ENCODE data around the gene SDK2. TPM values are rescaled to one million over a fixed set of nuclear protein-coding genes. Genes with fewer than 3 reads are reported as not detected.
A peak's percentile ranks its signal among the peaks of the same experiment; 100 is the strongest.

SDK2 gene
- polyA plus RNA-seq, 2 of the 4 experiments (the other 2 are of a cell fraction): 0.36 to 0.57 TPM

DNA sequence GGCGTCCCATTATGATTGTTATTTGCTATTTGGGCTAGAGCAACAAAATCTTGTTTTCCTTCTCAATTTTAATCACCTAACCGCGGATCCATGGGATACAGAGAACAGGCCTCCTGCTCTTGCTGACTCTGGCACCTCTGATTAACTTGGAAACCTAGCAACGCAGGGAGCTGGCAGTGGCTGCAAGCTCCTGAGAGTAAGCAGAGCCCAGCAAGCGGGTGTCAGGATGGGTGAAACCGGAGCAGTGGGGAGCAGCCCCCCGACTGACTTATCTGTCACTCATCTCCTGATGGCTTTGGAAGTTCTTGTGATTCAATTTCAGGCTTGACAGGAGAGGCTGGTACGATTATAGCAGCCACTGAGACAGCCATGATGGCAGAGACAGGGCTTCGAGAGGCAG lies 286.9 kb downstream of the SDK2 start:
- POLR2A ChIA-PET: no interaction called here
- ATAC-seq (no peak), DNase-seq (ENCODE audit: low read depth in 1 of 2, low spot score in 1 of 2) (no peak), FAIRE-seq (no peak)
- 80% methylated on average over 9 of the region's 9 CpGs for WGBS (ENCODE audit: missing lambda C conversion rate)
- no peak overlapping the region for H3K4me2 ChIP-seq
- no peaks in the 10 kb centered on the region for H3K9me3 ChIP-seq
- no peak overlapping the region for H3K27ac ChIP-seq
- no peak for TF ChIP-seq TP53 (CRISPR knock-in tag; IDR thresholded peaks at IDR 0.05)
- TF ChIP-seq ZFP36 (IDR thresholded peaks at IDR 0.05; ENCODE audit: borderline replicate concordance, partially characterized antibody): no peak
- no peak for TF ChIP-seq CHD4 (IDR thresholded peaks at IDR 0.05; ENCODE audit: borderline replicate concordance)
- TF ChIP-seq RFX5 (IDR thresholded peaks at IDR 0.05): no peak
- TF ChIP-seq HOXB5 (CRISPR knock-in tag; IDR thresholded peaks at IDR 0.05): no peak
- no peak for TF ChIP-seq ZC3H11A (IDR thresholded peaks at IDR 0.05)
- no peak for TF ChIP-seq FOSL2 (IDR thresholded peaks at IDR 0.05)
- TF ChIP-seq FOSL2 (CRISPR knock-in tag; IDR thresholded peaks at IDR 0.05): no peak
- TF ChIP-seq, protein P1, sequence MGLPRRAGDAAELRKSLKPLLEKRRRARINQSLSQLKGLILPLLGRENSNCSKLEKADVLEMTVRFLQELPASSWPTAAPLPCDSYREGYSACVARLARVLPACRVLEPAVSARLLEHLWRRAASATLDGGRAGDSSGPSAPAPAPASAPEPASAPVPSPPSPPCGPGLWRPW (IDR thresholded peaks at IDR 0.05): no peak
- no peak for TF ChIP-seq SREBF2 (IDR thresholded peaks at IDR 0.05)
- TF ChIP-seq RCOR1 (IDR thresholded peaks at IDR 0.05; ENCODE audit: low read depth, low read length): no peak
- TF ChIP-seq, protein P2, sequence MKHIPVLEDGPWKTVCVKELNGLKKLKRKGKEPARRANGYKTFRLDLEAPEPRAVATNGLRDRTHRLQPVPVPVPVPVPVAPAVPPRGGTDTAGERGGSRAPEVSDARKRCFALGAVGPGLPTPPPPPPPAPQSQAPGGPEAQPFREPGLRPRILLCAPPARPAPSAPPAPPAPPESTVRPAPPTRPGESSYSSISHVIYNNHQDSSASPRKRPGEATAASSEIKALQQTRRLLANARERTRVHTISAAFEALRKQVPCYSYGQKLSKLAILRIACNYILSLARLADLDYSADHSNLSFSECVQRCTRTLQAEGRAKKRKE (CRISPR knock-in tag; IDR thresholded peaks at IDR 0.05; ENCODE audit: low read depth): no peak
- TF ChIP-seq, protein P3, sequence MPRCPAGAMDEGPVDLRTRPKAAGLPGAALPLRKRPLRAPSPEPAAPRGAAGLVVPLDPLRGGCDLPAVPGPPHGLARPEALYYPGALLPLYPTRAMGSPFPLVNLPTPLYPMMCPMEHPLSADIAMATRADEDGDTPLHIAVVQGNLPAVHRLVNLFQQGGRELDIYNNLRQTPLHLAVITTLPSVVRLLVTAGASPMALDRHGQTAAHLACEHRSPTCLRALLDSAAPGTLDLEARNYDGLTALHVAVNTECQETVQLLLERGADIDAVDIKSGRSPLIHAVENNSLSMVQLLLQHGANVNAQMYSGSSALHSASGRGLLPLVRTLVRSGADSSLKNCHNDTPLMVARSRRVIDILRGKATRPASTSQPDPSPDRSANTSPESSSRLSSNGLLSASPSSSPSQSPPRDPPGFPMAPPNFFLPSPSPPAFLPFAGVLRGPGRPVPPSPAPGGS (IDR thresholded peaks at IDR 0.05): no peak
- no peak for TF ChIP-seq GATA3 (IDR thresholded peaks at IDR 0.05; ENCODE audit: borderline replicate concordance)
- TF ChIP-seq EHF (CRISPR knock-in tag; IDR thresholded peaks at IDR 0.05): no peak
- TF ChIP-seq MYC (IDR thresholded peaks at IDR 0.05; ENCODE audit: borderline replicate concordance, low read length): no peak
- TF ChIP-seq NFE2L2 (conservative IDR thresholded peaks at IDR 0.05; ENCODE audit: low read length): no peak
- TF ChIP-seq BHLHE40 (IDR thresholded peaks at IDR 0.05; ENCODE audit: low read depth, low read length): no peak
- no peak for TF ChIP-seq EHMT2 (IDR thresholded peaks at IDR 0.05; ENCODE audit: low read depth)
- H3K4me1 ChIP-seq: peaks cover 30% of the 10 kb centered on the region
- CTCF ChIA-PET: interaction anchor here (0.8 to 8.5 kb wide), 10 partner anchors 9 to 632 kb away, joined by 3 to 81 read pairs (median 4); partner anchors contain the start of gene CDC42EP4
- H3K4me3 ChIP-seq: no peak overlapping the region

DNA sequence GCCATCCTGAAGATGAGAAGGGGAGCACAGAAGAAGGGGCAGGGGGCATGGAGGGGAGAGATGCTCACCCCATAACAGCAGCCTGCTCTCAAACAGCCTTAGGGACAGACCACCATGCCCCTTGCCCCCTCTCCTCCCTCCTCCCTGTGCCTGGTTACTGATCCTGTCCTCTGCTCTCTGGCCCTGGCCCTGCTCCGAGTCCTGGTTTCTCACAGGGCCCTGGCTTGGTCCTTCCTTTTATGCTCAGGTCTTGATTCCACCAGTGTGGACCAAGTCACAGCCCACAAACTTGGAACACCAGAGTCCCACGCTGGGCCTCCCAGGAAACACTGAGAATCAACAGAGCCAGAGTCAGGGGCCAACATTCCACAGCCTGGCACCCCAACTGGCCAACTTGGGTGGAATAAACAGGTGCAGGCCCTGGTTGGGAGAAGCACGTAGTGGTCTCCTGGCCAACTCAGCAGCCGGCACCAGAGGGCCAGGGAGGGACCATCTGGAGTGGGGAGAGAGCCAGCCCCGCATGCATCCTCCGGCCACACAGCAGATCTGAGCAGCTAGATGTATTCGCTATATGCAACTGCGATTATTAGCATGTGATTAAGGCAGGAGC lies 287.6 kb downstream of the SDK2 start:
- TF ChIP-seq EP300 (IDR thresholded peaks at IDR 0.05) (no peak), MYC (IDR thresholded peaks at IDR 0.05; ENCODE audit: borderline replicate concordance, low read length) (no peak), RFX5 (IDR thresholded peaks at IDR 0.05) (no peak), HOXA7 (CRISPR knock-in tag; IDR thresholded peaks at IDR 0.05) (no peak), CHD2 (IDR thresholded peaks at IDR 0.05; ENCODE audit: low read length, partially characterized antibody) (no peak), ZC3H11A (IDR thresholded peaks at IDR 0.05) (no peak), HEYL (CRISPR knock-in tag; IDR thresholded peaks at IDR 0.05) (no peak)
- TF ChIP-seq, protein P4, sequence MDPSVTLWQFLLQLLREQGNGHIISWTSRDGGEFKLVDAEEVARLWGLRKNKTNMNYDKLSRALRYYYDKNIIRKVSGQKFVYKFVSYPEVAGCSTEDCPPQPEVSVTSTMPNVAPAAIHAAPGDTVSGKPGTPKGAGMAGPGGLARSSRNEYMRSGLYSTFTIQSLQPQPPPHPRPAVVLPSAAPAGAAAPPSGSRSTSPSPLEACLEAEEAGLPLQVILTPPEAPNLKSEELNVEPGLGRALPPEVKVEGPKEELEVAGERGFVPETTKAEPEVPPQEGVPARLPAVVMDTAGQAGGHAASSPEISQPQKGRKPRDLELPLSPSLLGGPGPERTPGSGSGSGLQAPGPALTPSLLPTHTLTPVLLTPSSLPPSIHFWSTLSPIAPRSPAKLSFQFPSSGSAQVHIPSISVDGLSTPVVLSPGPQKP (IDR thresholded peaks at IDR 0.05; ENCODE audit: low read depth, low read length): no peak
- TF ChIP-seq, protein P1 (IDR thresholded peaks at IDR 0.05): no peak
- TF ChIP-seq, protein P2 (CRISPR knock-in tag; IDR thresholded peaks at IDR 0.05; ENCODE audit: low read depth): no peak
- no peaks in the 10 kb centered on the region for H3K9me3 ChIP-seq
- peaks cover 30% of the 10 kb centered on the region for H3K4me1 ChIP-seq
- H3K4me2 ChIP-seq: no peak overlapping the region
- ChIA-PET POLR2A (no interaction called here), CTCF (interaction anchor here (0.8 to 8.5 kb wide), 10 partner anchors 9 to 631 kb away, joined by 3 to 81 read pairs (median 4); no protein-coding TSS in a partner anchor)
- DNase-seq (ENCODE audit: low read depth in 1 of 2, low spot score in 1 of 2): no peak
- 90% methylated on average over 8 of the region's 8 CpGs for WGBS (ENCODE audit: missing lambda C conversion rate)
- ATAC-seq: peak in 1 of 2 experiments; percentile 13; a peak in 2 of 6 replicates
- H3K4me3 ChIP-seq: no peak overlapping the region
- H3K27ac ChIP-seq: peak overlapping the region in 1 of 2 experiments; percentile 66; a peak in 3 of 6 replicates
- no peak for FAIRE-seq

All from A549 (cell line).